HepG2 (cell line): ENCODE data around the gene LAG3. TPM values are rescaled to one million over a fixed set of nuclear protein-coding genes. Genes with fewer than 3 reads are reported as not detected.

Experiments used
- ATF3 ChIP-seq: sonication (generic); formaldehyde crosslinking; IDR thresholded peaks from 2 replicates; pipeline ENCODE4 v1.4.0; 2020; ENCODE audit warnings: missing genetic modification reagents
- CEBPG ChIP-seq: IDR thresholded peaks from 2 replicates; pipeline ENCODE4 v1.6.1; 2016
- HNF4A ChIP-seq: sonication (generic); formaldehyde crosslinking; IDR thresholded peaks from 2 replicates; pipeline ENCODE4 v1.4.0; 2020; ENCODE audit warnings: missing genetic modification reagents
- JARID2 ChIP-seq: sonication (generic); formaldehyde crosslinking; IDR thresholded peaks from 2 replicates; pipeline ENCODE4 v1.8.1; 2023; ENCODE audit warnings: missing genetic modification reagents, inconsistent platforms; ENCODE audit not compliant: insufficient replicate concordance
- KLF16 ChIP-seq, 2 experiments: sonication (generic) in 1 of 2; formaldehyde crosslinking in 1 of 2; IDR thresholded peaks; 2 replicates each; pipeline versions ENCODE4 v1.6.1 to v1.8.0; 2016 to 2023; ENCODE audit warnings: missing genetic modification reagents in 2 of 2, missing compliant biosample characterization in 1 of 2
- MEIS1 ChIP-seq: sonication (generic); formaldehyde crosslinking; IDR thresholded peaks from 2 replicates; pipeline ENCODE4 v1.9.0; 2021; ENCODE audit warnings: mild to moderate bottlenecking, missing genetic modification reagents, moderate library complexity, borderline replicate concordance
- MIER2 ChIP-seq: IDR thresholded peaks from 2 replicates; pipeline ENCODE4 v1.6.1; 2016; ENCODE audit warnings: missing biosample characterization, missing genetic modification reagents
- NFYC ChIP-seq: IDR thresholded peaks from 2 replicates; pipeline ENCODE4 v1.6.1; 2016; ENCODE audit warnings: missing genetic modification reagents, missing compliant biosample characterization
- NONO ChIP-seq, 2 experiments: fragments of 450-650 bp in 1 of 2; sonication (generic) in 1 of 2; formaldehyde crosslinking in 1 of 2; IDR thresholded peaks in 1 of 2; conservative IDR thresholded peaks in 1 of 2; 2 replicates each; pipeline versions ENCODE4 v1.6.1 to v1.8.0; 2017 to 2022; ENCODE audit warnings: mild to moderate bottlenecking in 1 of 2, missing genetic modification reagents in 1 of 2, moderate library complexity in 1 of 2
- NR2F2 ChIP-seq: IDR thresholded peaks from 2 replicates; pipeline ENCODE4 v1.6.1; 2012; ENCODE audit warnings: low read depth, inconsistent platforms, borderline replicate concordance
- PLRG1 ChIP-seq: fragments of 450-650 bp; conservative IDR thresholded peaks from 2 replicates; pipeline ENCODE4 v1.6.1; 2016
- PLSCR1 ChIP-seq: sonication (generic); formaldehyde crosslinking; IDR thresholded peaks from 2 replicates; pipeline ENCODE4 v1.5.0; 2020; ENCODE audit warnings: missing genetic modification reagents, mild to moderate bottlenecking, borderline replicate concordance
- SNRNP70 ChIP-seq: fragments of 200-400 bp; formaldehyde crosslinking; IDR thresholded peaks from 2 replicates; pipeline ENCODE4 v1.6.1; 2017; ENCODE audit warnings: mild to moderate bottlenecking, low read depth, low read length, moderate library complexity
- SOX6 ChIP-seq, 2 experiments: fragments of 450-650 bp in 1 of 2; sonication (generic) in 1 of 2; formaldehyde crosslinking in 1 of 2; IDR thresholded peaks; 2 replicates each; pipeline versions ENCODE4 v1.4.0 to v1.6.1; 2017 to 2020; ENCODE audit warnings: antibody characterized with exemption in 1 of 2, mild to moderate bottlenecking in 1 of 2, missing genetic modification reagents in 1 of 2
- TOE1 ChIP-seq: sonication (generic); formaldehyde crosslinking; IDR thresholded peaks from 2 replicates; pipeline ENCODE4 v1.4.0; 2020; ENCODE audit warnings: mild to moderate bottlenecking, missing genetic modification reagents
- XRCC5 ChIP-seq: fragments of 200-400 bp; formaldehyde crosslinking; optimal IDR thresholded peaks from 2 replicates; pipeline ENCODE3; 2017; ENCODE audit warnings: mild to moderate bottlenecking, low read length
- ZFP1 ChIP-seq: IDR thresholded peaks from 2 replicates; pipeline ENCODE4 v1.6.1; 2016
- ZGPAT ChIP-seq: IDR thresholded peaks from 2 replicates; pipeline ENCODE4 v1.6.1; 2016; ENCODE audit warnings: mild to moderate bottlenecking
- ZNF143 ChIP-seq: sonication (generic); formaldehyde crosslinking; IDR thresholded peaks from 2 replicates; pipeline ENCODE4 v1.4.0; 2020; ENCODE audit warnings: missing genetic modification reagents
- ZNF160 ChIP-seq: sonication (generic); formaldehyde crosslinking; IDR thresholded peaks from 2 replicates; pipeline ENCODE4 v1.8.0; 2022; ENCODE audit warnings: mild to moderate bottlenecking, inconsistent platforms, missing genetic modification reagents
- ZNF383 ChIP-seq: sonication (generic); formaldehyde crosslinking; IDR thresholded peaks from 2 replicates; pipeline ENCODE4 v1.4.0; 2020; ENCODE audit warnings: missing genetic modification reagents, mild to moderate bottlenecking, borderline replicate concordance
- ZNF44 ChIP-seq: sonication (generic); formaldehyde crosslinking; IDR thresholded peaks from 2 replicates; pipeline ENCODE4 v1.5.1; 2020; ENCODE audit warnings: mild to moderate bottlenecking, missing genetic modification reagents
- ZNF501 ChIP-seq: sonication (generic); formaldehyde crosslinking; IDR thresholded peaks from 2 replicates; pipeline ENCODE4 v1.5.1; 2020; ENCODE audit warnings: mild to moderate bottlenecking, moderate library complexity, missing genetic modification reagents
- ZNF639 ChIP-seq: conservative IDR thresholded peaks from 2 replicates; pipeline ENCODE4 v1.6.1; 2018; ENCODE audit warnings: missing genetic modification reagents
- ZNF747 ChIP-seq: sonication (generic); formaldehyde crosslinking; IDR thresholded peaks from 2 replicates; pipeline ENCODE4 v1.8.1; 2023; ENCODE audit warnings: missing genetic modification reagents, mild to moderate bottlenecking, borderline replicate concordance
- ZNF776 ChIP-seq: sonication (generic); formaldehyde crosslinking; IDR thresholded peaks from 2 replicates; pipeline ENCODE4 v1.4.0; 2020; ENCODE audit warnings: mild to moderate bottlenecking, missing genetic modification reagents
- ZNF841 ChIP-seq: sonication (generic); formaldehyde crosslinking; IDR thresholded peaks from 2 replicates; pipeline ENCODE4 v1.8.1; 2023; ENCODE audit warnings: missing genetic modification reagents, borderline replicate concordance
- polyA plus RNA-seq, 8 experiments: library from polyadenylated mRNA; depleted of rRNA in 3 of 8; stranded (reverse) in 7 of 8; unstranded in 1 of 8; fragments of >200 nt; fragmentation: Illumina TruSeq in 4 of 8; extraction: Trizol in 4 of 8; gene quantifications; 2 replicates each; pipeline versions ENCODE4 v1.2.1 to v1.2.3, GENCODE V29; 2011 to 2016; ENCODE audit warnings: low read depth in 4 of 8, missing spikeins in 1 of 8, mixed read lengths in 1 of 8; ENCODE audit not compliant: insufficient read depth in 1 of 8
- total RNA-seq, 5 experiments: library from RNA; depleted of rRNA; stranded (reverse); fragments of >200 nt; fragmentation: Illumina TruSeq; extraction: Trizol; gene quantifications; 2 replicates each; pipeline ENCODE4 v1.2.3, GENCODE V29; 2016; ENCODE audit warnings: low read depth in 1 of 5

LAG3 gene
- total and polyA plus RNA-seq, 2 of the 13 experiments (the other 11 are each of a cell fraction or from before 2014, with no cell fraction given): 0.11 to 0.26 TPM

GRCh38 chr12:6767353-6768319, 4.7 kb upstream of the LAG3 start (continued):
- TF ChIP-seq PLSCR1 (CRISPR knock-in tag): no peak
- TF ChIP-seq ZNF143: no peak
- TF ChIP-seq MIER2 (CRISPR knock-in tag): 0 out of 2 replicates have a peak, but pooled peaks have one; percentile 28
- no peak for TF ChIP-seq NONO (IDR thresholded peaks at IDR 0.05)
- peak; percentile 57; the same call in 1 of the 2 replicates for TF ChIP-seq NONO (CRISPR knock-in tag; conservative IDR thresholded peaks at IDR 0.05)
- TF ChIP-seq HNF4A (CRISPR knock-in tag): peak; percentile 91
- no peak for TF ChIP-seq ZNF841 (CRISPR knock-in tag)
- no peak for TF ChIP-seq SOX6 (IDR thresholded peaks at IDR 0.05)
- TF ChIP-seq SOX6 (CRISPR knock-in tag; IDR thresholded peaks at IDR 0.05): peak; percentile 67
- TF ChIP-seq ZNF383: no peak
- TF ChIP-seq NR2F2: no peak; the same call in 1 of the 2 replicates
- TF ChIP-seq KLF16 (CRISPR knock-in tag; IDR thresholded peaks at IDR 0.05): peak in 1 of 2 experiments; percentile 41; a peak in 1 of 4 replicates
- TF ChIP-seq ZFP1 (CRISPR knock-in tag): no peak
- TF ChIP-seq ZNF747 (CRISPR knock-in tag): 0 out of 2 replicates have a peak, but pooled peaks have one; percentile 41
- TF ChIP-seq ZNF160: no peak
- no peak for TF ChIP-seq SNRNP70
- TF ChIP-seq ZNF501 (CRISPR knock-in tag): no peak; the same call in 1 of the 2 replicates
- no peak for TF ChIP-seq ZNF776 (CRISPR knock-in tag)
- no peak for TF ChIP-seq ATF3 (CRISPR knock-in tag)
- no peak for TF ChIP-seq ZNF639
- TF ChIP-seq CEBPG (CRISPR knock-in tag): no peak
- peak; percentile 57; the same call in 1 of the 2 replicates for TF ChIP-seq ZGPAT (CRISPR knock-in tag)
- no peak for TF ChIP-seq NFYC (CRISPR knock-in tag)
- no peak for TF ChIP-seq XRCC5
- no peak for TF ChIP-seq JARID2 (CRISPR knock-in tag)
- TF ChIP-seq MEIS1 (CRISPR knock-in tag): 0 out of 2 replicates have a peak, but pooled peaks have one; percentile 31
- no peak for TF ChIP-seq TOE1
- TF ChIP-seq ZNF44 (CRISPR knock-in tag): no peak
- no peak for TF ChIP-seq PLRG1
